GM21367 (cell line): Measurements from ENCODE around the gene TPBGL.

Experiments
- ATAC-seq: cut with Tn5 transposase; IDR thresholded peaks from one replicate; pipeline ENCODE4 v1.9.1; 2021; ENCODE audit not compliant: unreplicated experiment

TPBGL gene

GRCh38 chr11:75245356-75246005 is 4.9 kb downstream of the TPBGL start:
- no peak for ATAC-seq

DNA sequence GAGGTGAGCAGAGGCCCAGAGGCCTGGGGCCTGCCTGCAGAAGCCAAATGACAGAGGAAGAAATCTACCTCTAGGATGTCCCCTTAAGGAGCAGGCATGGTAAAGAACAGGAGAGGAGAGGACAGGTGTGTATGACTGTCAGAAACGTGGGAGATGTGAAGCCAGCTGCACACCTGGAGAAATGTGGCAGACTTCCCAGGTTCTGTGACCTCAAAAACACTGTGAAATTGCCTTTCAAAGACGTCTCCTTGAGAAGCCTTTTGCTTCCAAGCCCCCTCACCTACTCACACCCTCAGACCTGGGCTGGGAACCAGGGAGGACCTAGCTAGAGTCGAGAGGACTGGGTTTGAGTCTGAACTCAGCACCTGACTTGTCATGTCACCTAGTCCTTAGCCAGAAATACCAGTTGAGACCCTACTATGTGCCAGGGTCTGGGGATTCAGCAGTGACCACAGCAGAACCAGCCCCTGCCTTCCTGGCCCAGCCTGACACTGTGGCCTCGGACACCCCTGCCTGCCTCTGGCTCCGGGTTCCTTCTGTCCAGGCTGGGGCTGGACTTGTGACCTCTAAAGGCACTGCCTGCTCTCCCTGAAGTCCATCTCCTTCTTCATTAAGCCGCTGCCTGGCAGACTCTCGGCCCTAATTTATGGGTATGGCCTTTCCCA is 5.6 kb downstream of the TPBGL start:
- ATAC-seq = no peak

- no peak for ATAC-seq
These were observed 6.2 kb downstream of the TPBGL start for GRCh38 chr11:75246671-75247350.

GRCh38 chr11:75248924-75249256 is 8.3 kb downstream of the TPBGL start:
- ATAC-seq = no peak

DNA sequence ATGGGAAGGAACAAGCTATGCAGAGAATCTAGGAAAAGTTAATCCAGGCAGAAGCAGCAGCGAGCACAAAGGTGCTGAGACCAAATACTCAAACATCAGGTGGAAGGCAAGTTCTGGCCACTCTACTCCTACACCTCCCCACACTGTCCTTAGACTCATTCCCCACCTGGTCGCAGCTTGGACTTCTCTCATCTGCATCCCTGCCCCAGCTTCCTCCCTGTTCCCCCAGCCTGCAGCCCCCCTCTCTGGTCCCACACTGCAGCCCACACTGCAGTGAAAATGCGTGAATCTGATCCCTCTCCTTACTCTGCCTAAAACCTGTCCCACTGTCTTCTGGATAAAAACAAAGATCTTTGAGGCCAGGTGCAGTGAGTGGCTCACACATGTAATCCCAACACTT is 9.1 kb downstream of the TPBGL start:
- ATAC-seq = no peak

- no peak for ATAC-seq
These were observed 13.8 kb downstream of the TPBGL start for GRCh38 chr11:75254326-75254725.

GRCh38 chr11:75260396-75261170 is 20.0 kb downstream of the TPBGL start:
- ATAC-seq = no peak

DNA sequence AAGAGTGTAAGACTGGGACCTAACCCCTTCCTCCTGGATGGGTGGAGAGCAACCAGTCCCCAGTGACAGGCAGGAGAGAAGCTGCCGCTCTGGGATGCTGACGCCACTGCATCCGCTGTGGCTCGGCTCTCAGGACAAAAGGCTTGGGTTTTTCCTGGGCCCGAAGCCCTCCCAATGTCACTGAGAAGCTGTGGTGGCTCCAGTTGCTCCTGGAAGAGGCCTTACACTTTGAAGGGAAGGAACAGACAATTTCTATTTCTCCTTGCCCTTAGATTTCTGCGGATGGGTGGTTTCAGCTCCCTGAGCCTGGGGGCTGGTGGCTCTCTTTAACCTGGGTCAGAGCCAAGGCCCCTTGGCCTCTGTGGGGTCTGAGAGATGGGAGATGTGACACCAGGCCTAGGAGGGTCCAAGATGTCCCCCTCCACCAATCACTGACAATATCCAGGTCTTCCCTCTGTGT is 21.4 kb downstream of the TPBGL start:
- ATAC-seq = no peak

GRCh38 chr11:75262436-75262835 is 21.9 kb downstream of the TPBGL start:
- ATAC-seq = no peak

DNA sequence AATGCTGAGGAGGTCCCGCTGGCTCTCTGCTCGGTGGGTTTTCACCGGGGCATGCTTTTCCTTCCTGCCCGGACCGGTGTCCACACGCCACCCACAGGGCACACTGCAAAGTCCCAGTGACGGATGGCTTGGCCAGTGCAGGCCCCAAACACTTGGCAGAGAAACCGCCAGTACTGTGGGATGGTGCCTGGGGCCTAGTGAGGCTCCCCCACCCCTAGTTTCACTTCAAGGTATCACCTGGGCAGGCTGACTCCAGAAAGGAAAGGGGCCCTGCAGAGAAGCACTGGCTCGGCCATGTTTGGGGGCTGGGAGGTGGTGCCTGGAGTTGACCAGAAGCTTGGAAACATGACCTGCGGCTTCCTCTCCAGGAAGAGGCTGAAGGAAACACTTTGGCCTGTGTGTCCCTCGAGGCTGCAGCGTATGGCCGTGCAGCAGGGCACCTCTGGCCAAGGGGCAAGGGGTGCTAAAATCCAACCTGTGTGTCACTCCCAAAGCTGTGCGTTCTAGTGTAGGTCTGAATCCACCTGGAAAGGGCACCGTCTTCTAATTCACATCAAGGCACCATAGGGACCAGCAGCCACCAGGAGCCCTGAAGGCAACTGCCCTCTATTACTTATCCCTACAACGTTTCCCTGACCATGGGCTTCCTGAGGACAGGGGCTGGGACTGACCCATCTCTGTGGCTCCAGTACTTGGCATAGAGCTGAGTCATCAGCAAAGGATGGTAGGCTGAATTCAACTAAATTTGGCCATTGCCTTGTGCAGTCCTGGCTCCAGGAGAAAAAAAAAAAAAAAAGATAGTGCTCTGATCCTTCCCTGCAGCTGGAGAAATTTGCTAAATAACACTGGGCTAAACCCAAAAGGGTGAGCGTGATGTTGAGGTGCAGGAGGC is 22.6 kb downstream of the TPBGL start:
- no peak for ATAC-seq

GRCh38 chr11:75263944-75264349 is 23.4 kb downstream of the TPBGL start:
- ATAC-seq = no peak

- ATAC-seq = no peak
These were observed 23.8 kb downstream of the TPBGL start for GRCh38 chr11:75264356-75264755.

GRCh38 chr11:75264971-75265370 is 24.4 kb downstream of the TPBGL start:
- no peak for ATAC-seq

- ATAC-seq = no peak
These were observed 25.4 kb downstream of the TPBGL start for GRCh38 chr11:75265851-75266531.

GRCh38 chr11:75267171-75267970 is 26.8 kb downstream of the TPBGL start:
- ATAC-seq = no peak

- no peak for ATAC-seq
These were observed 28.2 kb downstream of the TPBGL start for GRCh38 chr11:75268626-75269366.

GRCh38 chr11:75269367-75269660 is 28.7 kb downstream of the TPBGL start:
- no peak for ATAC-seq

GRCh38 chr11:75269896-75270295 is 29.3 kb downstream of the TPBGL start:
- ATAC-seq = no peak
